ENCODE results near the gene SLC44A3. TPM values are rescaled to one million over a fixed set of nuclear protein-coding genes. Genes with fewer than 3 reads are reported as not detected.

The SLC44A3 gene
- total and polyA plus RNA-seq, 2 experiments from 2014 or later, result 1.2 to 17.8 TPM

GRCh38 chr1:94806441-94806871 lies 13.7 kb upstream of the SLC44A3 start:
- no peaks in the 10 kb centered on the region for H3K36me3 ChIP-seq

GRCh38 chr1:94807742-94808491 lies 12.2 kb upstream of the SLC44A3 start:
- H3K4me1 ChIP-seq (ENCODE audit: low read depth), result peaks cover 14% of the 10 kb centered on the region
- TF ChIP-seq CTCF (IDR thresholded peaks at IDR 0.05; ENCODE audit: low read depth, low read length), result no peak
- no peaks in the 10 kb centered on the region for H3K9me3 ChIP-seq (ENCODE audit: low read depth)
- H3K4me3 ChIP-seq, result no peak overlapping the region
- H3K36me3 ChIP-seq, result no peaks in the 10 kb centered on the region
- no peaks in the 10 kb centered on the region for H3K27me3 ChIP-seq
- H3K27ac ChIP-seq, result no peak overlapping the region
- DNase-seq (ENCODE audit: low read depth in 1 of 2, low spot score in 1 of 2), result no peak

More at GRCh38 chr1:94806441-94806871, 13.7 kb upstream of the SLC44A3 start:
- Histone ChIP-seq H3K9me3 (ENCODE audit: low read depth) (no peaks in the 10 kb centered on the region), H3K27ac (no peak overlapping the region), H3K27me3 (no peaks in the 10 kb centered on the region), H3K4me1 (ENCODE audit: low read depth) (peaks cover 26% of the 10 kb centered on the region), H3K4me3 (no peak overlapping the region)
- peak in 1 of 2 donors; percentile 84 for DNase-seq (ENCODE audit: low read depth in 1 of 2, low spot score in 1 of 2)
- no peak for TF ChIP-seq CTCF (IDR thresholded peaks at IDR 0.05; ENCODE audit: low read depth, low read length)

- no peaks in the 10 kb centered on the region for H3K27me3 ChIP-seq
- H3K27ac ChIP-seq, result no peak overlapping the region
- H3K4me1 ChIP-seq (ENCODE audit: low read depth), result peaks cover 14% of the 10 kb centered on the region
- no peak for TF ChIP-seq CTCF (IDR thresholded peaks at IDR 0.05; ENCODE audit: low read depth, low read length)
- DNase-seq (ENCODE audit: low read depth in 1 of 2, low spot score in 1 of 2), result no peak
- H3K4me3 ChIP-seq, result no peak overlapping the region
- no peaks in the 10 kb centered on the region for H3K9me3 ChIP-seq (ENCODE audit: low read depth)
- H3K36me3 ChIP-seq, result no peaks in the 10 kb centered on the region
These were observed 11.5 kb upstream of the SLC44A3 start for GRCh38 chr1:94808669-94809068.

GRCh38 chr1:94812985-94813384 lies 7.2 kb upstream of the SLC44A3 start:
- Histone ChIP-seq H3K36me3 (no peaks in the 10 kb centered on the region), H3K9me3 (ENCODE audit: low read depth) (no peaks in the 10 kb centered on the region), H3K27me3 (no peaks in the 10 kb centered on the region), H3K27ac (no peak overlapping the region), H3K4me1 (ENCODE audit: low read depth) (peaks cover 4% of the 10 kb centered on the region), H3K4me3 (no peak overlapping the region)
- no peak for TF ChIP-seq CTCF (IDR thresholded peaks at IDR 0.05; ENCODE audit: low read depth, low read length)
- no peak for DNase-seq (ENCODE audit: low read depth in 1 of 2, low spot score in 1 of 2)

GRCh38 chr1:94816030-94816429 lies 4.1 kb upstream of the SLC44A3 start:
- no peak for TF ChIP-seq CTCF (IDR thresholded peaks at IDR 0.05; ENCODE audit: low read depth, low read length)

More at GRCh38 chr1:94816030-94816429, 4.1 kb upstream of the SLC44A3 start:
- no peak overlapping the region for H3K4me3 ChIP-seq
- no peaks in the 10 kb centered on the region for H3K36me3 ChIP-seq
- H3K27me3 ChIP-seq, result peaks cover 7% of the 10 kb centered on the region
- no peaks in the 10 kb centered on the region for H3K9me3 ChIP-seq (ENCODE audit: low read depth)
- no peaks in the 10 kb centered on the region for H3K4me1 ChIP-seq (ENCODE audit: low read depth)
- no peak for DNase-seq (ENCODE audit: low read depth in 1 of 2, low spot score in 1 of 2)
- H3K27ac ChIP-seq, result no peak overlapping the region
